ENCODE results near the gene TUBA4B. TPM values are rescaled to one million over a fixed set of nuclear protein-coding genes. Genes with fewer than 3 reads are reported as not detected.

TUBA4B gene
- total RNA-seq, 4 donors from 2014 or later = not detected

DNA sequence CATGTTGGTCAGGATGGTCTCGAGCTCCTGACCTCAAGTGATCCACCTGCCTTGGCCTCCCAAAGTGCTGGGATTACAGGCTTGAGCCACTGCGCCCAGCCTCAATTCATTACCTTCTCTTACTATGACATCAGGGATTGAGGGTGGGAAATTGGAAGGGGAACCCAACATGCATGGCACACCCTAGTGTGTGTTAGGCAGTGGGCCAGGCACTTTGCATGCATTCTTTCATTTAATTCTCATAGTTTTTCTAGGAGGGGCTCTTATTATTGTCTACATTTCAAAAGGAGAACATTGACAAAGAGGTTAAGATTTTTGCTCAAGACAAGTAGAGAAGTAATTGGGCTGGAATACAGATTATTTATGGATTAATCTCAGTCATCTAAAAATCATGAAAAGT, 15.3 kb downstream of the TUBA4B start:
- TF ChIP-seq EP300 (IDR thresholded peaks at IDR 0.05; ENCODE audit: low read depth) (no peak), POLR2AphosphoS5 (IDR thresholded peaks at IDR 0.05) (no peak), CTCF (IDR thresholded peaks at IDR 0.05) (no peak), POLR2A (IDR thresholded peaks at IDR 0.05) (no peak)
- no peak for DNase-seq
- H3K9me3 ChIP-seq = no peaks in the 10 kb centered on the region
- intact Hi-C loops (cut with DNase I; ENCODE audit: low total_unique reads) = no loop called here
- no peak overlapping the region for H3K4me3 ChIP-seq
- no peak overlapping the region for H3K27ac ChIP-seq
- H3K4me1 ChIP-seq = peaks cover 0 to 5% (median 0%) of the 10 kb centered on the region in 4 donors
- H3K27me3 ChIP-seq = no peaks in the 10 kb centered on the region
- 83% methylated on average over 2 of the region's 2 CpGs; no CpG with 5 or more reads in 1 of the 2 donors for WGBS, 2 donors (ENCODE audit: low coverage in 1 of 2)
- in situ Hi-C loops (cut with MboI; ENCODE audit: low pct_ligation_motif_present in 1 of 4, low pct_unique_long_range_greater_than_20kb in 1 of 4, low sequenced_read_pairs in 3 of 4) = no loop called here
- H3K36me3 ChIP-seq = no peaks in the 10 kb centered on the region

- Histone ChIP-seq H3K9me3 (no peaks in the 10 kb centered on the region), H3K4me1 (peaks cover 0 to 6% (median 3%) of the 10 kb centered on the region in 4 donors), H3K27me3 (no peaks in the 10 kb centered on the region), H3K36me3 (no peaks in the 10 kb centered on the region), H3K27ac (no peak overlapping the region), H3K4me3 (no peak overlapping the region)
- DNase-seq = peak; percentile 76
- WGBS, 2 donors (ENCODE audit: low coverage in 1 of 2) = 65% methylated on average over 8 of the region's 8 CpGs; no CpG with 5 or more reads in 1 of the 2 donors
- no peak for TF ChIP-seq POLR2AphosphoS5 (IDR thresholded peaks at IDR 0.05)
- no peak for TF ChIP-seq POLR2A (IDR thresholded peaks at IDR 0.05)
- TF ChIP-seq CTCF (IDR thresholded peaks at IDR 0.05) = no peak
- no peak for TF ChIP-seq EP300 (IDR thresholded peaks at IDR 0.05; ENCODE audit: low read depth)
- in situ Hi-C loops (cut with MboI; ENCODE audit: low pct_ligation_motif_present in 1 of 4, low pct_unique_long_range_greater_than_20kb in 1 of 4, low sequenced_read_pairs in 3 of 4) (no loop called here), intact Hi-C loops (cut with DNase I; ENCODE audit: low total_unique reads) (no loop called here)
Measured at GRCh38 chr2:219269362-219270054, 16.5 kb downstream of the TUBA4B start.

DNA sequence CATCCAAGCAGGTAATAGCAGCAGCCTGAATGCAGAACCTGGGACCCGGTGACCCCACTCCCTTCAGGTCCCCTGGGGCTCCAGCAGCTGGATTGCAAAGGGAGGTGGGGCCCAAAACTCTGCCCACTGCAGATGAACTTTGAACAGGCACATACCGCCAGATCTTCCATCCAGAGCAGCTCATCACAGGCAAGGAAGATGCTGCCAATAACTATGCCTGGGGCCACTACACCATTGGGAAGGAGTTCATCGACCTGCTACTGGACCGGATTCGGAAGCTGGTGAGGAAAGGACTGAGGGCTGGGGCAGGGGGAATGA, 17.0 kb downstream of the TUBA4B start:
- WGBS, 2 donors (ENCODE audit: low coverage in 1 of 2) = 81% methylated on average over 4 of the region's 5 CpGs; no CpG with 5 or more reads in 1 of the 2 donors
- intact Hi-C loops (cut with DNase I; ENCODE audit: low total_unique reads) = no loop called here
- Histone ChIP-seq H3K4me1 (peaks cover 0 to 6% (median 3%) of the 10 kb centered on the region in 4 donors), H3K27me3 (no peaks in the 10 kb centered on the region), H3K4me3 (no peak overlapping the region), H3K36me3 (no peaks in the 10 kb centered on the region), H3K9me3 (no peaks in the 10 kb centered on the region), H3K27ac (no peak overlapping the region)
- TF ChIP-seq POLR2AphosphoS5 (IDR thresholded peaks at IDR 0.05) = no peak
- no peak for TF ChIP-seq EP300 (IDR thresholded peaks at IDR 0.05; ENCODE audit: low read depth)
- TF ChIP-seq POLR2A (IDR thresholded peaks at IDR 0.05) = no peak
- in situ Hi-C loops (cut with MboI; ENCODE audit: low pct_ligation_motif_present in 1 of 4, low pct_unique_long_range_greater_than_20kb in 1 of 4, low sequenced_read_pairs in 3 of 4) = no loop called here
- DNase-seq = no peak

GRCh38 chr2:219271021-219271420, 18.0 kb downstream of the TUBA4B start:
- H3K4me1 ChIP-seq = peaks cover 0 to 6% (median 3%) of the 10 kb centered on the region in 4 donors
- no peaks in the 10 kb centered on the region for H3K27me3 ChIP-seq
- no peak overlapping the region for H3K27ac ChIP-seq
- H3K4me3 ChIP-seq = no peak overlapping the region
- no peak for TF ChIP-seq CTCF (IDR thresholded peaks at IDR 0.05)
- no peaks in the 10 kb centered on the region for H3K36me3 ChIP-seq
- in situ Hi-C loops (cut with MboI; ENCODE audit: low pct_ligation_motif_present in 1 of 4, low pct_unique_long_range_greater_than_20kb in 1 of 4, low sequenced_read_pairs in 3 of 4) = no loop called here
- DNase-seq = no peak
- 74% methylated on average over 2 of the region's 2 CpGs; no CpG with 5 or more reads in 1 of the 2 donors for WGBS, 2 donors (ENCODE audit: low coverage in 1 of 2)
- intact Hi-C loops (cut with DNase I; ENCODE audit: low total_unique reads) = no loop called here
- no peaks in the 10 kb centered on the region for H3K9me3 ChIP-seq

GRCh38 chr2:219272356-219272755, 19.3 kb downstream of the TUBA4B start:
- DNase-seq = no peak
- in situ Hi-C loops (cut with MboI; ENCODE audit: low pct_ligation_motif_present in 1 of 4, low pct_unique_long_range_greater_than_20kb in 1 of 4, low sequenced_read_pairs in 3 of 4) = no loop called here
- Histone ChIP-seq H3K4me3 (no peak overlapping the region), H3K27me3 (no peaks in the 10 kb centered on the region), H3K9me3 (no peaks in the 10 kb centered on the region), H3K27ac (no peak overlapping the region), H3K36me3 (no peaks in the 10 kb centered on the region), H3K4me1 (peaks cover 0 to 6% (median 3%) of the 10 kb centered on the region in 4 donors)
- intact Hi-C loops (cut with DNase I; ENCODE audit: low total_unique reads) = no loop called here
- WGBS, 2 donors (ENCODE audit: low coverage in 1 of 2) = 90 to 100% methylated on average over 2 to 4 of the region's 4 CpGs
- TF ChIP-seq EP300 (IDR thresholded peaks at IDR 0.05; ENCODE audit: low read depth) = no peak
- TF ChIP-seq POLR2AphosphoS5 (IDR thresholded peaks at IDR 0.05) = no peak
- TF ChIP-seq CTCF (IDR thresholded peaks at IDR 0.05) = no peak
- TF ChIP-seq POLR2A (IDR thresholded peaks at IDR 0.05) = no peak
